SW 1271 (cell line): ENCODE data around the gene HAND2.

ENCODE experiments used
- DNase-seq, 2 experiments: peaks; one replicate each; lab custom pipeline; 2025; lab: John Stamatoyannopoulos, UW

The HAND2 gene

DNA sequence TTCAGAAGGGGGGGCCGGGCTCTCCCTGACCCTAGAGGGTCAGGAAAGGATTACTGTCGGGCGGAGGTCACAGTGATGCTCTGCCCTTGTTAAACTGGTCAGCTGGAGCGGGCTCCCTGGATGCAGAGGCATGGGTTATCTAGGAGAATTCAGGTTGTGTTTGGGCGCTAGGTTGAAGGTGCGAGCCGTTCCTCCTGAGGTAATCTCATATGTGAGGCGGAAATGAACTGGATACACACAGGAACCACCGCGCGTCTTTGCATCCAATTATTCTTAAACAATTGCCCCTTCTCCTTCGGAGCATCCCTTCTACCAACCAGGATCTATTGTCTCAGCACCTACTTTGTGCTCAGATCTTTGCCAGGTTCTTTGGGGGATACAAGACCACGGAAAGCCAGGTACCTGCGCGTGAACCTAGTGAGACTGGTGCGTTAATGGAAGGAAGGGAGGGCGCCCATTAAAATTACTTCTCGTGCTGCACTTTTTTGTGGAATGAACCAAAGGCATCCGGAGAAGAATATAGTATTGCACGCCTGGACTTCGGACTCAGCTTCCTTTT is 28.4 kb downstream of the HAND2 start:
- no peak for DNase-seq

DNA sequence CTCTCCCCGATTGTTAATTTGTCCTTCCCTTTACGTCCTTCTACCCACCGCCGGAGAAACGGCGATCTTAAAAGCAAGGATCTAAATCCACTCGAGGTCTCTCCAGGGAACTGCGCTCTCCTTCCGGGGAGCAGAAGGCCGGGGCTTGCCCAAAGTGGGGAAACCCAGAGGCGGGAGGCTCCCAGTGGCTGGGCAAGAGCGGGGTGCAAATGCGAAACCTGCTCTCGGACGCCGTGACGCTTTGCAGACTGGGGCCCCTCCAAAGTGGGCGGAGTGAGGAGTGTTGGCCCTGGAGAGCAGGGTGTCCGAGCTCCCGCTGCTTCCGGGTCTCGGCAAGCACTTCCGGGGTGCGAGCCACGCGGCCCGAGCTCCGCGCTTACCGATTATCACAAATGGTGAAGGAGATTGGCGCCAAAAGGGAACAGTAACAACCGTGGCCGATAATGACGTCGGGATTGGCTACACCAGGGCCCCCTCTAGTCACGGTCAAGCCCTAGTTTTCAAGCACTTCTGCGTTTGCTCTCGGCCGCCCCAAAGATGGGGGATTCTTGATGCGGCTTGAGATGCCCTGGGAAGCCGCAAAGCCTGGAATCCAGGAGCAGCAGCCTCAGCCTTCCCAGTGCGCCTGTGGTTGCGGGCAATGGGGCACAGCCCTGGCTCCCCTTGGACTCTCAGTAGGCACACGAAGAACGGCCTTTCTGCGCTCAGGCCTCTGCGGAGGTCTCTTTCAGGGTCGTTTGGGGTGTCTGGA is 29.0 kb downstream of the HAND2 start:
- no peak for DNase-seq

DNA sequence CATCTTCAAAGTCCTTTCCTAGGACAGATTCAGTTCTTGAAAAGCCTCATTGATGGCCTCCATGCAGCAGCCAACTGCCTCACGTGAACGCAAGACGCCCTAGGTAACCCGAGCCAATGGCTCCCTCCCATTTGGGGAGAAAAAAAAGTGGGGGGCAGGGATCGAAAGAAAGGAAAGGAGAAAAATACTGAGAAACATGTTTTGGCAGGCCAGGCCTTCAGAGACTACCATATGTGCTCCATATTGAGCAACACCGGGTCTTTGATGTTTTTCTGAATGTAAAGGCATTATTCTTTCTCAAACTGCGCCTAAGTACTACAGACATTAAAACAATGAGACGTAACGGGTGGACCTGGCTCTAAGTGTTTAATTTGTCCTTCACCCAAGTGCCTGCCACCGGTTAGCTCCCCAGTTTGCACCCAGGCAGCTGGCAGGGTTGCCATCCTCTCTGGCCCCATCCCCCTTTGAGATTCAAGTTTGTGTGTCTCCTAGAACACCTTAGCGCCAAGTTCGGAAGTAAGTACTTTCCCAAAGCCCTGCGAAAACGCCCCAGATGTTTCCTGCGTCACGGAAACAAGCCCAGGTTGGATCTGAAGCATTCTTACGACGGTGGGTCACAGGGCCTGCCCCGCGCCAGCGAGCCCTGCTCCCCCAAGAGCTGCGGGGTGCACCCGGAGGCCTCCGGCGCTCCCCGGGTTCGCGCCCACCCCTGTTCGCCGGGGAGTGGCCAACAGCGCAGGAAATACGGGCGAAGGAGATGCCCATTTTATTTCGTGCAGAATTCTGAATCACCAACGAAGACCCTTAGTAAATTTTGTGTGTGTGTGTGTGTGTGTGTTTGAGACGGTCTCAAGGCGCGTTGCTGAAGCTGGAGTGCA is 30.1 kb downstream of the HAND2 start:
- DNase-seq, result no peak

- no peak for DNase-seq
Observed at GRCh38 chr4:173498771-173499170, 31.3 kb downstream of the HAND2 start.

GRCh38 chr4:173498023-173498422 is 32.0 kb downstream of the HAND2 start:
- no peak for DNase-seq

GRCh38 chr4:173494013-173494970 is 35.7 kb downstream of the HAND2 start:
- peak; percentile 1 to 30 for DNase-seq

DNA sequence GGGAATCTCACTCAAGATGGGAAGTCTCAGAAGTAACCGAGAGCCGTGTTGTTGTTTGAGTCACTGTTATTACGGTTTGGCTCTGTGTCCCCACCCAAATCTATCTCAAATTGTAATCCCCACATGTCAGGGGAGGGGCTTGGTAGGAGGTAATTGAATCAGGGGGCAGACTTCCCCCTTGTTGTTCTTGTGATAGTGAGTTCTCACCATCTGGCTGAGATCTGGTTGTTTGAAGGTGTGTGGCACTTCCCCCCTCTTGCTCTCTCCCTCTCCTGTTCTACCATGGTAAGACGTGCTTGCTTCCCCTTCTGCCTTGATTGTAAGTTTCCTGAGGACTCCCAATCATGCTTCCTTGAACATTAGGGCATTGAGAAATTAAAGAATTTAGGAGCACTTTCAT is 37.0 kb downstream of the HAND2 start:
- no peak for DNase-seq

GRCh38 chr4:173492315-173492714 is 37.7 kb downstream of the HAND2 start:
- DNase-seq, result no peak

GRCh38 chr4:173490817-173491528 is 39.1 kb downstream of the HAND2 start:
- no peak for DNase-seq

GRCh38 chr4:173490256-173490655 is 39.8 kb downstream of the HAND2 start:
- DNase-seq, result no peak

DNA sequence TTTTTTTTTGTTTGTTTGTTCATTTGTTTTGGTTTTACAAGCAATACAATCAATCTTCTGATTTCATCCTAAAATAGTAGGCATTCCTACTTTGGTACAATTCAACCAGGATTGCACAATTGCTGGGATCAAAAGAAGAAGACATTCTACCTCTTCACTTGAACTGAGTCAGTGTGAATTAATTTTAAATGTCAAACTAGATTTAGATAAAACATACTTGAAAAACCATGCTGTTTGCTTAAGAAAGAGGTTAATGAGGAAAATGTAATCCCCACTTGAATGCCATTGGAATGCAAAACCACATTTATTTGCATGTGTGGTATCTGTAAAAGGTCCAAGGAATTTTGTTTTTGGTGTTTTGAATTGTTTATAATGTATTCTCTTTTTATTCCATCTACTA is 40.5 kb downstream of the HAND2 start:
- no peak for DNase-seq

DNA sequence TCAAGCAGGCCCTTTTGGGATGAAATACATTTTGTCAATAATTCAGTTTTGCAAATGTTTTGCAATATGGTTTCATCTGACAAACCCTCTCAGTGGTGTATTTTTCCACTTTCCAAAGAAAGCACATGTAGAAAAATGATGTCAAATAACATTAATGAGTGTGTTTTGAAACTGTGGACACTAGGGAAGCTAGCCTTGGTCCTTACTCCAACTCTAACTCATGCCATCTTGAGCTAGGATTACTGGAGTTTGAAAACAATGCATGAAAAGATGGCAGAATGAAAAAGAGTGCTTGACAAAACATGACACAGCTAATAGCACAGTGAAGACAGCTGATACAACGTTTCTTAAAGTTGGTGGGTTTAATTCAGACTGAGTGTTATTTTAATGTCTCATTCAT is 41.4 kb downstream of the HAND2 start:
- no peak for DNase-seq

- DNase-seq, result no peak
Observed at GRCh38 chr4:173488074-173488473, 42.0 kb downstream of the HAND2 start.

GRCh38 chr4:173486714-173487392 is 43.2 kb downstream of the HAND2 start:
- no peak for DNase-seq

DNA sequence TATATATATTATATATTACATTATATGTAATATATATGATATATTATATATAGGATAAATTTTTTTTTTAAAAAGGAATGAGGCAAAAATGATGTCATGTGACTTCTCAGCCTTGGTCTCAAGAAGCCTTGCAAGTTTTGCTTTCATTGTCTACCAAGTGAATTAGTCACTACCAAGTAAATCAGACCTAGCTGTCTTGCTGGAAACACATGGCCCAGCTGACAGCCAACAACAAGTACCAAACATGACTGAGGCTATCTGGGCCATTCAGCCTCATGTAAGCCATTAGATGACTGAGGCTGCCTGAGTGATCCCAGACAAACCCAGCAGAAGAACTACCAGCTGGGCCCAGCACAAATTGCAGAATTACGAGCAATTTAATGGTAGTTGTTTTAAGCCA is 44.9 kb downstream of the HAND2 start:
- no peak for DNase-seq

GRCh38 chr4:173482330-173482931 is 47.6 kb downstream of the HAND2 start:
- no peak for DNase-seq

DNA sequence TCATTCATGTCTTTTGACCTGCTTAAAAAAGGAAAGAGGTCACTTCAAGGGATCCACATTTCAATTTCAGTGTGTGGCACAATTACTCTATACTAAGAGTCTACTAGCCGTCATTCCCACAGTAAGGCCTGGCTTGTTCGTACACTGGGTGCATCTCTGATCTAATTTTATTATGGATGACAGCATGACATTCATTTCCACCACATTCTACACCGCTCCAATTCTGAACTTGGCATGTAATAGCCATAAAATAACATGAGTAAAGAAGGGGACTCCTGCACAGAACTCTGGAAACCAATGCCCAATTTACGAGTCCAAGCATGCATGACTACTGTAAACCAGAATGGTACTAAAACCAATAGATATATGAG is 51.1 kb downstream of the HAND2 start:
- no peak for DNase-seq

GRCh38 chr4:173478201-173478912 is 51.7 kb downstream of the HAND2 start:
- DNase-seq, result no peak

- DNase-seq, result no peak
Observed at GRCh38 chr4:173477016-173477415, 53.0 kb downstream of the HAND2 start.
